HG02884 (cell line): ENCODE measurements around the gene RHOBTB3.
"Not testable (repeated sequence)": the region's sequence is repeated elsewhere in the genome, so short reads cannot be mapped to it uniquely, and the experiment has no call there.

Experiments
- ATAC-seq: cut with Tn5 transposase; IDR thresholded peaks from one replicate; pipeline ENCODE4 v1.9.1; 2021; ENCODE audit warnings: mild to moderate bottlenecking, moderate library complexity; ENCODE audit not compliant: unreplicated experiment

RHOBTB3 gene

GRCh38 chr5:95816776-95817175 lies 85.6 kb downstream of the RHOBTB3 start:
- ATAC-seq: no peak

- ATAC-seq: no peak
Observed at GRCh38 chr5:95817430-95817829, 86.3 kb downstream of the RHOBTB3 start.

- no peak for ATAC-seq
Observed at GRCh38 chr5:95818181-95819147, 87.3 kb downstream of the RHOBTB3 start.

- peak; percentile 36 for ATAC-seq
Observed at GRCh38 chr5:95821110-95822021, 90.2 kb downstream of the RHOBTB3 start.

- ATAC-seq: peak; percentile 19
Observed at GRCh38 chr5:95822043-95822541, 91.0 kb downstream of the RHOBTB3 start.

GRCh38 chr5:95822542-95823181 lies 91.5 kb downstream of the RHOBTB3 start, which contains the start of gene GLRX:
GLRX (minus strand) TSS chr5:95822726; CDS start chr5:95822662, 64 bp downstream.
- peak; percentile 38 for ATAC-seq

GRCh38 chr5:95823218-95823737 lies 92.1 kb downstream of the RHOBTB3 start:
- ATAC-seq: no peak

- peak; percentile 34 for ATAC-seq
Observed at GRCh38 chr5:95823738-95824609, 92.8 kb downstream of the RHOBTB3 start.

GRCh38 chr5:95824747-95825146 lies 93.6 kb downstream of the RHOBTB3 start:
- ATAC-seq: no peak

GRCh38 chr5:95825495-95825894 lies 94.4 kb downstream of the RHOBTB3 start:
- ATAC-seq: no peak

GRCh38 chr5:95826949-95827891 lies 96.1 kb downstream of the RHOBTB3 start:
- no peak for ATAC-seq

- no peak for ATAC-seq
Observed at GRCh38 chr5:95827892-95828246, 96.7 kb downstream of the RHOBTB3 start.

- no peak for ATAC-seq
Observed at GRCh38 chr5:95830226-95830625, 99.1 kb downstream of the RHOBTB3 start.

- no peak for ATAC-seq
Observed at GRCh38 chr5:95832664-95833063, 101.5 kb downstream of the RHOBTB3 start.

- no peak for ATAC-seq
Observed at GRCh38 chr5:95835682-95836385, 104.7 kb downstream of the RHOBTB3 start.

- peak; percentile 22 for ATAC-seq
Observed at GRCh38 chr5:95836544-95836943, 105.4 kb downstream of the RHOBTB3 start.

GRCh38 chr5:95836971-95837370 lies 105.8 kb downstream of the RHOBTB3 start:
- ATAC-seq: not testable (repeated sequence)

GRCh38 chr5:95837492-95837891 lies 106.4 kb downstream of the RHOBTB3 start:
- ATAC-seq: no peak
